SKM-1 (cell line): ENCODE data around the gene MYO10.
"Not testable (repeated sequence)": the region's sequence is repeated elsewhere in the genome, so short reads cannot be mapped to it uniquely, and the experiment has no call there.

ENCODE experiments used
- DNase-seq: peaks from one replicate; lab custom pipeline; 2025; ENCODE audit not compliant: unreplicated experiment; lab: John Stamatoyannopoulos, UW

Gene MYO10

DNA sequence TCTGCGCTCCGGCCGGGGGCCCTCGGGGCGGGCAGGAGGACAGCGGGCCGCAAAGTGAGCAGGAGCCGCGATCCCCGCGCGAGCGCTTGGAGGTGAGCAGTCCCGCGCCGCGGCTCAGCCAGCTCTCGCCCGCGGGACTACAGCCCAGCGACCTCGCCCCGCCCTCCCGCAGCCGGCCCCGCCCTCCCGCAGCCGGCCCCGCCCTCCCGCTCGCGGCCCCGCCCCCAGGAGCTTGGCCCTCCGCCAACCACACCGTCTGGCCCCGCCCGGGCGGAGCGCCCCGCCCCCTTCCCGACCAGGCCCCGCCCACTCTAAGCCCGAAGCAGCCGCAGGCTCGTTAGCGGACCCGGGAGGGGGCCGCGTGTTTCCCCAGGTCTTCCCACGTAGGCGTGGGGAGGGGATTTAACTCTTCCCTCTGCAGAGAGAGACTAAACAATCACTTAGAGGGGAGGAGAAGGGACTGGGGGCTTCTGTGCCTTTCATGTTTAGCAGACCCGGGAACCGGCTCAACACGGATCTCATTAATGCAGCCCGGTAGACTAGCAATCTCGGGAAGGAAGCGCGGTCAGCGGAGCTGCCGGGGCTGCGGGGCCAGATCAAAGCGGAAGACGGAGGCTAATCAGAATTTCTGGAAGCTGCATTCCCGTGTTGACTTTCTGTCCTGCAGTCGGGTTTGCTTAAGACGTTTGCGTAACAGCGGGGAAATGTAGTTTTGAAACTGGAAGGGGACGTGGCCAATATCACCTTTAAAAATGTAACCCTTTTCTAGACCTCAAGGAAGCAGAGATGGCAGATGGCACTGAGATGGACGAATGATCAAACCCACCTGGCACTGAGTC is at the start of gene MYO10:
TSS of gene MYO10 (minus strand) at position 139 of the 839 bp plus-strand sequence. CDS start 480 bp downstream, outside the sequence.
- peak; percentile 53 for DNase-seq

DNA sequence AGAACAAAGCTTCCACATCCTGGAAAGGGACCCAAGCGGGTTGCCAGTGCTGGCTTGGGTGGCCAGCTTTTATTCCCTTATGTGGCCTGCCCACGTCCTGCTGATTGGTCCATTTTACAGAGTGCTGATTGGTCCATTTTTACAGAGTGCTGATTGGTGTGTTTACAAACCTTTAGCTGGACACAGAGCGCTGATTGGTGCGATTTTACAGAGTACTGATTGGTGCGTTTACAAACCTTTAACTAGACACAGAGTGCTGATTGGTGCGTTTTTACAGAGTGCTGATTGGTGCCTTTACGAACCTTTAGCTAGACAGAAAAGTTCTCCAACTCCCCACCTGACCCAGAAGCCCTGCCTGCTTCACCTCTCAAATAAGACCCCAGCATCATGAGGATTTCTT is 49.2 kb upstream of the MYO10 start:
- not testable (repeated sequence) for DNase-seq

DNA sequence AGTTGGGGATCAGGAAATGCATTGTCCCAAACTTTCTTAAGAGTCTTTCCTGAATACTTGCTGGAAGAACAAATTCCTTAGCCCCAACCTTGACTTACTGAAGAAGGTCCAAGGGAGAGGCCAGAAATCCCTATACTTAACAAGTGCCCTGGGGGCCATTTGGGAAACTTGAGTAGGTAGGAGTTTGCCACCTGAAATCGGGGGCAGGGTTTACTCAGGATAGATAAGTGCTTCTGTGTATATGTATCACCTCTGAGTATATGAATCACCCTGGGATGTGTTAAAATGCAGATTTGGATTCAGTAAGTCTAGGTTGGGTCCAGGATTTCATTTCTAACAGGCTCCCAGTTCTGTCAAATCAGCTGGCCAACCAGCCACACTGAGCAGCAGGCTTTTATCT is 47.9 kb upstream of the MYO10 start:
- no peak for DNase-seq

DNA sequence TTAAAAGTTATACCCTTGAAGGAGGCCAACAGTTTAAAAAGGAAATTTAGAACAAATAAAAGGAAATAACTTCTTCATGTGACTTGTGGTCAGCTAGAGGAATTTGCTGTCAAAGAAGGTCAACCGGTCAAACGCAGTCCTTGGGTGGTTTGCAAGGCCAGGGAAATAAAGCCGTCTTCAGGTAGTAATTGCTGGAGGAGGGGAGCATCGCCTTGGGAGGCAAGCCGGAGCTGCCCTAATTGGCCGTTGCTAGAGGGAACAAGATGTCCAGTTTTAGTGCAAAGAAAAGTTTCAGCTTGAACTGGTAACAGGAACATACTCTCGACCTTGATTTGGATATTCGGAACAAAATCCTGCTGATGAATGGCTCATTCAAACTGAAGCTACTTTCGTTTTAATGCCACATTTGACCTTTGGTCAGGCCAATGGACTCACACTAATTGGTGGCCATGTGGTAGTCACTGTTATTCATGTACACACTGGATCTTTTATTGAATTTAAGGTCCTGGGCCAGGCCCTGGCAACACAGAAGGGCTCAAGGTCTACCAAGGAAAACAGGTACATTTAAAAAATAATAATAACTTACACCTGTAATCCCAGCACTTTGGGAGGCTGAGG is 47.0 kb upstream of the MYO10 start:
- DNase-seq: no peak

DNA sequence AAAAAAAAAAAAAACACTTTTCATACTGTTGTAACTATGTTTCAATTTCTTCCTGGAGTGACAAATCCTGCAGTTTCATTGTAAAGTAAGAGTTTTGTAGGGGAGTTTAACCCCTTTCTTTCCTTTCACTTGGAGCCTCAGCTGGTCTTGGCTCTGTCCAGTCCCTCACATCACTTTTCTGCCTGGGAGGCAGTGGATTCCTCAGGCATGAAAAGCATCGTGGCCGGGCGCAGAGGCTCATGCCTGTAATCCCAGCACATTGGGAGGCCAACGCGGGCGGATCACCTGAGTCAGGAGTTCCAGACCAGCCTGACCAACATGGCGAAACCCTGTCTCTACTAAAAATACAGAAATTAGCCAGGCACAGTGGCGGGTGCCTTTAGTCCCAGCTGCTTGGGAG is 45.6 kb upstream of the MYO10 start:
- DNase-seq: no peak

DNA sequence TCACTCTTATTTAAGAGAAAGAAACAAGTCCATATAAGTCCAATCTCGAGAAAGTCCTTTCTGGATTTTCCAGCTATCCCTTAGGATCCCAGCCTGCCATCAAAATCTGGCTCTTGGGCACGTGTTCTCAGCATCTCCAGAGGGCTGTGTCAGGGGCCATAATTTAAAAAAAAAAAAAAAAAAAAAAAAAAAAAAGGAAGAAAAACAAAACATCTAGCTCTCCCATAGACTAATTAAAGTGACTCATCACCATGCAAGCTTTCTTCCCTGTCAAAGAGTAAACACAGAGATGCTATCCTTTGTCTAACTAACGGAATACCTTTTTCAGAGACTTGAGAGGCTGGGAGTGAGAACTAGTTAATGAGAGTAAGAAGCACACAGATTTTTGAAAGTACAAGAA is 44.9 kb upstream of the MYO10 start:
- DNase-seq: no peak

DNA sequence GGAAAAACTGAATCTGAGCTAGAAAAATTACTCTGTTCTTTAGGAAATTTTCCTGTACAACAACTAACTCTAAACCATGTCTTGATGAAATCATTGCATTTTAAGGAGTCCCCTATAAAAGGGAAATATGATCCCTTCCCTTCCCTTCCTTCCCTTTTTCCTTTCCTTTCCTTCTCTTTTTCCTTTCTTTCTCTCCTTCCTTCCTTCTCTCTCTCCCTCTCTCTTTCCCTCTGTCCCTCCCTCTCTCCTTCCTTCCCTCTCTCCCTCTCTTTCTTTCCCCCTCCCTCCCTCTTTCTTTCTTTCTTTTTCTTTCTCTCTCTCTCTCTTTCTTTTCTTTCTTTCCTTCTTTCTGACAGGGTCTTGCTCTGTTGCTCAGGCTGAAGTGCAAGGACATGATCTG is 42.2 kb upstream of the MYO10 start:
- no peak for DNase-seq

DNA sequence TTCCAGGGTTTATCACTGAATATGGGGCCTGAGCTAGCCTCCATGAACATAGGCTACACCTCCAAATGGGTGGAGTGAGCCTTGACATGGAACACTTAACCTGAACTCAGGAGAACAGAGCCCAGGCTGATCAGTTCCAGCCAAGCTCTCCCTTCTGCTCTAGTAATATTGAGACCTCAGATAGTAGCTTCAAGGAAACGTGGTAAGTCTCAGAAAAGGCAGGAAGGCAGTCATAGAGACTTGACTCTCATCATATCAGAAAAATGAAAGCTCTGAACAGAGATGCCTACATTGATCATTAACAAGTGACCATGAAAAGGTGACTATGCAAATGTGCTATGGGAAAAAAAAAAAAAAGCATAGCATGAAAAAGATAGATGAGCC is 40.5 kb upstream of the MYO10 start:
- no peak for DNase-seq

DNA sequence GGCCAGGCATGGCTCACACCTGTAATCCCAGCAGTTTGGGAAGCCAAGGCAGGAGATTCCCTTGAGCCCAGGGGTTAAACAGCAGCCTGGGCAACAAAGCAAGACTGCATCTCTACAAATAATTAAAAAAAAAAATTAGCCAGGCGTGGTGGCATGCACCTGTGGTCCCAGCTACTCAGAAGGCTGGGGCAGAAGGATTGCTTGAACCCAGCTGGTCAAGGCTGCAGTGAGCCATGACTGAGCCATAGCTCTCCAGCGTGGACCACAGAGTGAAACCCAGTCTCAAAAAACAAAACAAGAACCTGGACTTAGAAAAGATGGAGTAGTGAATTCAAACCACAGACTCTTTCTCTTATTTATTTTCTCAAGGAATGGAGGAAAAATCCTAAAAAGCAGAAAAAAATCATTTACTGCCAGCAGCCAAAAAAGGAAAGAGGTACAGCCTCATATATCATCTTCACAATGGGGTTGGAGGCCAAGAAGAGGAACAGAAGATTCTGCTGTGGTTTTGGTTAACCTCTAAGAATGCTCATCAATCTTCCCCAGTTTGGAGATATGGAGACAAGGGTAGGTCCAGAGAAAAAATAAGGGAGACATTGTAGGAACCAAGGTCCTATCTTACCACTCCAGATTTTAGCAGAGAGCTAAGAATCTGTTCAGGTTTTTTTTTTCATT is 40.0 kb upstream of the MYO10 start:
- DNase-seq: peak; percentile 18

DNA sequence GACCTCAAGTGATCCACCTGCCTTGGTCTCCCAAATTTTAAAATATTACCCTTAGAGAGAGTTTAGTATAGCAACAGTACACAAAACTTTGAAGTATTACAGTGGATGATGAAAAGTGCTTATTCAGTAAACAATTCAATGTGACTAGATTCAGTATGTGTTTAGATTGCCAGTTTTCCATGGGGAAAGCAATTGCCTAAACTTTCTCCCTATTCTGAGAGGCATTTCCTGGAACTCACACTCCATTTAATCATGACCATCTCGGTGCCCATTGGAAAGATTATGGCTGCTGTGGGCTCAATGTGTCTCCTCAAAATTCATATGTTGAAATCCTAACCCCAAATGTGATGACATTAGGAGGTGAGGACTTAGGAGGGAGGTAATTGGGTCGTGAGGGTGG is 38.9 kb upstream of the MYO10 start:
- DNase-seq: no peak

DNA sequence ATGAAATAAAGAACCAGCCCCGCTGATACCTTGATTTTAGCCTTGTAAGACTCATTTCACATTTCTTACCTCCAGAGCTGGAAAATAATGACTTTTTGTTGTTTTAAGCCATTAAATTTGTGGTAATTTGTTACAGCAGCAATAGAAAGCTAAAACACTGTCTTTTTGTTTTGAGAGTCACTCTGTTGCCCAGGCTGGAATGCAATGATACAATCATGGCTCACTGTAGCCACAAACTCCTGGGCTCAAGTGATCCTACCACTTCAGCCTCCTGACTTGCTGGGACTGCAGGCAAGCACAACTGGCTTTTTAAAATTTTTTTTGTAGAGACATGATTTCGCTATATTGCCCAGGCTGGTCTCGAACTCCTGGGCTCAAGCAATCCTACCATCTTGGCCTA is 34.7 kb upstream of the MYO10 start:
- no peak for DNase-seq

DNA sequence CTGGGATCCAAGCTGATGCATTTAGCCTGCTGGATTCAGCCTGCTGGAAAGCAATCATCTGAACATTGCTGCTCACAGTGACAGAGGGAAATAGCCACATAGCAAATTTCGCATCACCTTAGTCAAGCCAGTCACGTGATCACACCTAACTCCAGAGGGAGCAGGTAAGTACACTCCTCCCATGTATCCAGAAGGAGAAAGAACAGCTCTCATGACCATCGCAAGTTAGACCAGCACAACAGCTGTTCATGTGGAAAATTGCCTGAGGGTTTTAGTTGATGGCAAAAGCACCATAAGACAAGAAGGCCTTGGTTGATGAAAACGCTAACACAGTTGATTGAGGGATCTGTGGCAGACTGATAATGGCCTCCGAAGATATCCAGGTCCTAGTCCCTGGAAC is 34.2 kb upstream of the MYO10 start:
- DNase-seq: no peak

DNA sequence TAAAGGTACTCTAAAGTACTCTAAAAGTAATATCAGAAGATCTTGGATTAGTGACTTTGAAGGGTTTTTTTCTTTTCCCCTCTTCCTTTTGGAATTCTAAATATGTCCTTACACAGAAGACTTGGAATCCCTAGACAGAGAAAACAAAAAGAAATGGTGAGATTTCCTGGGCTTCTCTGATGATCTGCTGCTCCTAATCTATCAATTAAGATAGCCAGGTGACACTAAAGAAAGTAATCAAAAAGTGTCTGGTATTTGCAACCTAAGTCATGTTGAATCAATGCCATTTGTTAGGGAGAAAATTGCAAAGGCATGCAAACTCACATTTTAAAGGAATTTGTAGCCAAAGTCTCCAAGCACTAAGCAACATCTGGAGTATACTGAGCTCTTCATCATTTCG is 29.5 kb upstream of the MYO10 start:
- no peak for DNase-seq

DNA sequence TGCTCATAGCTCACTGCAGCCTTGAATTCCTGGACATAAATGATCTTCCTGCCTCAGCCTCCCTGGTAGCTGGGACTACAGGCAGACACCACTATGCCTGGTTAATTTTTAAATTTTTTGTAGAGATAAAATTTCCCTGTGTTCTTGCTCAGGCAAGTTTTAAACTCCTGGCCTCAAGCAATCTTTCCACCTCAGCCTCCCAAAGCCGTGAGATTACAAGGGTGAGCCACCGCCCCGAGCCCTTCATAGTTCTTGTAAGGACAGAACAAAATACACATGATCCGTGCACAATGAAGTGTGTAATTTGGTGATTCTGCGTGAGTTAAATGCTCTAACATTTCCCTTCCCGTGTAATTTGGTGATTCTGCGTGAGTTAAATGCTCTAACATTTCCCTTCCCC is 27.7 kb upstream of the MYO10 start:
- DNase-seq: no peak

DNA sequence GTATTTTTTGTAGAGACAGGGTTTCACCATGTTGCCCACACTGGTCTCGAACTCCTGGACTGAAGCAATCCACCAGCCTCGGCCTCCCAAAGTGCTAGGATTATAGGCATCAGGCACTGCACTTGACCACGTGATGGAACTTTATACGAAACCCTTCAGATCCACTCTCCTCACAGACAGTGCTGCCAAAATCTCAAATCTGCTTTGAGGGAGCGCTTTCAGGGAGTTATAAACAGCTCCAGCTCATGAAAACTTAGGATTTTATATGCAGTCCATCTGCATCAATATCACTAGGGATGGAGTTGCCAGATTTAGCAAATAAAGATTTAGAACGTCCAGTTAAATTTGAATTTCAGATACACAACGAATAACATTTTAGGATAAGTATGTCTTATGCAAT is 25.0 kb upstream of the MYO10 start:
- DNase-seq: no peak

DNA sequence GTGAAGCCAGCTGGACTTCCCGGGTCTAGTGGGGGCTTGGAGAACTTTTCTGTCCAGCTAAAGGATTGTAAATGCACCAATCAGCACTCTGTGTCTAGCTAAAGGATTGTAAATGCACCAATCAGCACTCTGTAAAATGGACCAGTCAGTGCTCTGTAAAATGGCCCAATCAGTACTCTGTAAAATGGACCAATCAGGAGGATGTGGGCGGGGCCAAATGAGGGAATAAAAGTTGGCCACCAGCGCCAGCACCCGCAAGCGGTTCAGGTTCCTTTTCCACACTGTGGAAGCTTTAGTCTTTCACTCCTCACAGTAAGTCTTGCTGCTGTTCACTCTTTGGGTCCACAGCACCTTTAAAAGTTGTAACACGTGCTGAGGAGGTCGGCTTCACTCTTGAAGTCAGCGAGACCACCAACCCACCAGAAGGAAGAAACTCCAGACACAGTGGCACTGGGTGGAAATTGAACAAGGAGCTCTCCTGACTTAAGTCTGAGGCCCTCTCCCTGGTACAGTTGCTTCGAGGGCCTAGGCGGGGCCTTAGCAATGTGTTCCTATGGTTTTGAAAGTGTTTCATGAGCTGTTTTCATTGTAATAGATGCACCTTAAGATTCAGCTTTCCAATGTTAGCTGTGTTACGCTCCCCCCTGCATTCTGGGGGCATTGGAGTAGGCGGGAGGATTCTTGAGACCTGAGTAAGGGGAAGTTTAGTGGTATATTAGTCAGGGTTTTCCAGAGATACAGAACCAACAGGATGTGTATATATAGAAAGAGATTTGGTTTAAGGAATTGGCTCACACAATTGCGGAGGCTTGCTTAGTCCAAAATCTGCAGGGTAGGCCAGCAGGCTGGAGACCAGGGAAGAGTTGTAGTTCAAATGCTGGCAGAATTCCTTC is 21.5 kb upstream of the MYO10 start:
- no peak for DNase-seq

DNA sequence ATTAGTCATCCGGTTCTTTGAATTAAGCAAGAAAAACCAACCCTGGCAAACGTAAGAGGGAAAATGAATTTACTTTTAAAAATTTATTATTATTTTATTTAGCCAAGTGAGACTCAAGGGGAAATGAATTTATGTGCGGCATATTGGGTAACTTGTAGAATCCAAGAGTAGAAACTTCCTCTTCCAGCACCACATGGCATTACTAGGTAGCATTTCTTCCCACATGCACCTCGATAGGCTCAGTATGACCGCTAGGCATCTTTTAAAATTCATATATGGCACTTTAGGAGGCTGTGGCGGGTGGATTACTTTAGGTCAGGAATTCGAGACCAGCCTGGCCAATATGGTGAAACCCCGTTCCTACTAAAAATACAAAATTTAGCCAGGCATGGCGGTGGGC is 17.6 kb upstream of the MYO10 start:
- DNase-seq: no peak

DNA sequence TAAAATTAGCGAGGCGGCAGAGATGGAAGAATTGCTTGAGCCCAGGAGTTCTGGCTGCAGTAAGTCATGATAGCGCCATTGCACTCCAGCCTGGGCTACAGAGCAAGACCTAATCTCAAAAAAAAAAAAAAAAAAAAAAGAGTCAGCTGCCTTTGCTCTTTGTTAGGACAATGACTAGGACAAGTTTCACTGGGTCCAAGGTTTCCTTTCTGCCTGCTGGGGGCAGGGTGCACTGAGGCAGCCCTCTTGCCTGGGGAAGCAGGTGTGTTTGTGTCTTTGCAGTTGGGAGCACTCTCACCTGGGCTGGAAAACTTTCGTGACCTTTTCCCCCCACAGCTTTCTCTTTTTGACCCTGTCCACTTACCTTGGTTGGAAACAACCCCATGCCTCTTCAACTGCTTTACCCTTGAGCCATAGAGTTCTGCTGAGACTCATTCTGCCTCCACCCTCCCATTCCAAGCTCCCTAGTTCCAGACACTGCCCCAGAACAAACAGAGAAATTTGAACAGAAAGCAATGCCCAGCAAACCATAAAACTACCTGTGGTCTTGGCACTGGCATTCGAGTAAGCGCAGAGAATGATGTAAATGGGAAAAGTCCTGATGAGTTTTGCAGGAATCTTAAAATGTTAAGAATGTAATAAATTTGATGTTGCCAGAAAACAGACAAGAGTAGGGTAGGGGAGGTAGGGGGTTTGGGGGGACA is 17.0 kb upstream of the MYO10 start:
- no peak for DNase-seq

DNA sequence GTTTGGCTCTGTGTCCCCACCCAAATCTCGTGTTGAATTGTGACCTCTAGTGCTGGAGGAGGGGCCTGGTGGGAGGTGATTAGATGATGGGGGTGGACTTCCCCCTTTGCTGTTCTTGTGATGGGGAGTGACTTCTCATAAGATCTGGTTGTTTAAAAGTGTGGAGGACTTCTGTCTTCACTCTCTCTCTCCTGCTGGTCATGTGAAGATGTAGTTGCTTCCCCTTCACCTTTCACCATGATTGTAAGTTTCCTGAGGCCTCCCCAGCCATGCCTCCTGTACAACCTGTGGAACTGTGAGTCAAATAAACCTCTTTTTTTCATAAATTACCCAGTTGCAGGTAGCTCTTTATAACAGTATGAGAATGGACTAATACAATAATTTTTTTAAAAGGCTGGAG is 10.6 kb upstream of the MYO10 start:
- no peak for DNase-seq

DNA sequence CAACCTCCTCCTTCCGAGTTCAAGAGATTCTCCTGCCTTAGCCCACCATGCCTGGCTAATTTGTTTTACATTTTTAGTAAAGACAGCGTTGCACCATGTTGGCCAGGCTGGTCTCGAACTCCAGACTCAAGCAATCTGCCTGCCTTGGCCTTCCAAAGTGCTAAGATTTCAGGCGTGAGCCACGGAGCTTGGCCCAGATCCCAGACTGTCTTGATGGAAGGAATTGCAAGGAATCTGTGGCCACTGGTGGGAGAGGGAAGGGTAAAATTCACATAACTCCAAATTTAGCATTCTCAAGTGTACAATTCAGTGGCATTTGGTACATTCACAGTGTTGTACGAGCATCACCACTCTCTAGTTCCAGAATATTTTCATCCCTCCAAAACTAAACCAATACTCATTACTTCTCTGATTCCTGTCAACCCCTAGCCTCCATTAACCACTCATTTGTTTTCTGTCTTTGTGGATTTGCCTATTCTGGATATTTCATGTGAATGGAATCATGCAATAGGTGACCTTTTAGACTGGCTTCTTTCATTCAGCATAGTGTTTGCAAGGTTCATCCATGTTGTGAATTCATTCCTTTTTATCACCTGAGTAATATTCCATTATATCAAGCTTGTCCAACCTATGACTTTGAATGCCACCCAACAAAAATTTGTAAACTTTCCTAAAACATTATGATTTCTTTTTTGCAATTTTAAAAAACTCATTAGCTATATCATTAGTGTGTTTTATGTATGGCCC is 8.9 kb upstream of the MYO10 start:
- no peak for DNase-seq
